Measurements from ENCODE around the gene PAQR4. TPM values are rescaled to one million over a fixed set of nuclear protein-coding genes. Genes with fewer than 3 reads are reported as not detected.

The PAQR4 gene
- total RNA-seq, 5 donors from 2014 or later (not counting 1 experiment from before 2014, with no cell fraction given): 1.9 to 3.3 (median 3.1) TPM

Other genes starting within 250 kb of the PAQR4 start
- gene PRSS27, start 249.1 kb upstream of the PAQR4 start, total RNA-seq: 1 to 10 TPM in 3 of 5 donors, under 1 TPM in 2; 0.70 to 2.0 (median 1.1) TPM
- gene SRRM2, start 216.7 kb upstream of the PAQR4 start, total RNA-seq: 1,000 to 10,000 TPM in 2 of 5 donors, 100 to 1,000 TPM in 3; 784 to 1,343 (median 947) TPM
- 100 to 1,000 TPM in 4 of 5 donors, 10 to 100 TPM in 1; 71.8 to 153 (median 131) TPM for gene ELOB, start 192.1 kb upstream of the PAQR4 start, total RNA-seq
- gene PRSS33, start 181.8 kb upstream of the PAQR4 start, total RNA-seq: not detected
- not detected for gene PRSS41, start 170.9 kb upstream of the PAQR4 start, total RNA-seq
- 1 to 10 TPM in 4 of 5 donors, under 1 TPM in 1; 0.90 to 8.3 (median 3.3) TPM for gene PRSS21, start 152.1 kb upstream of the PAQR4 start, total RNA-seq
- gene ZG16B, start 139.0 kb upstream of the PAQR4 start, total RNA-seq: under 1 TPM in 1 of 5 donors, not detected in 4; 0.43 TPM
- 1 to 10 TPM in 3 of 5 donors, under 1 TPM in 1, not detected in 1; 0.56 to 2.6 (median 1.4) TPM for gene PRSS22, start 111.2 kb upstream of the PAQR4 start, total RNA-seq
- 10 to 100 TPM; 12.1 to 31.4 (median 25.6) TPM for gene FLYWCH2, start 86.1 kb upstream of the PAQR4 start, total RNA-seq
- gene FLYWCH1, start 57.4 kb upstream of the PAQR4 start, total RNA-seq: 100 to 1,000 TPM in 3 of 5 donors, 10 to 100 TPM in 2; 83.0 to 144 (median 106) TPM
- under 1 TPM in 1 of 5 donors, not detected in 4; 0.15 TPM for gene KREMEN2, start 5.1 kb upstream of the PAQR4 start, total RNA-seq
- gene PKMYT1, start 11.1 kb downstream of the PAQR4 start, total RNA-seq: 1 to 10 TPM; 1.3 to 3.1 (median 1.7) TPM
- under 1 TPM in 1 of 5 donors, not detected in 4; 0.16 TPM for gene CLDN9, start 43.6 kb downstream of the PAQR4 start, total RNA-seq
- gene CLDN6, start 48.8 kb downstream of the PAQR4 start, total RNA-seq: 1 to 10 TPM in 1 of 5 donors, under 1 TPM in 2, not detected in 2; 0.30 to 1.1 (median 0.85) TPM
- gene TNFRSF12A, start 51.0 kb downstream of the PAQR4 start, total RNA-seq: 1 to 10 TPM in 4 of 5 donors, under 1 TPM in 1; 0.43 to 3.7 (median 2.5) TPM
- 10 to 100 TPM; 11.4 to 25.9 (median 22.3) TPM for gene HCFC1R1, start 54.6 kb downstream of the PAQR4 start, total RNA-seq
- 10 to 100 TPM; 23.7 to 32.8 (median 31.7) TPM for gene THOC6, start 54.7 kb downstream of the PAQR4 start, total RNA-seq
- under 1 TPM in 3 of 5 donors, not detected in 2; 0.13 to 0.16 (median 0.15) TPM for gene BICDL2, start 67.6 kb downstream of the PAQR4 start, total RNA-seq
- gene MMP25, start 77.2 kb downstream of the PAQR4 start, total RNA-seq: 1 to 10 TPM; 1.6 to 9.6 (median 4.1) TPM
- 1,000 to 10,000 TPM in 2 of 5 donors, 100 to 1,000 TPM in 3; 736 to 1,200 (median 999) TPM for gene IL32, start 96.3 kb downstream of the PAQR4 start, total RNA-seq
- gene ZSCAN10, start 129.9 kb downstream of the PAQR4 start, total RNA-seq: under 1 TPM in 4 of 5 donors, not detected in 1; 0.19 to 0.64 (median 0.39) TPM
- under 1 TPM in 1 of 5 donors, not detected in 4; 0.38 TPM for gene ZNF205, start 143.2 kb downstream of the PAQR4 start, total RNA-seq
- 10 to 100 TPM in 3 of 5 donors, 1 to 10 TPM in 2; 3.1 to 16.9 (median 12.8) TPM for gene ZNF213, start 165.7 kb downstream of the PAQR4 start, total RNA-seq
- not detected for gene OR1F1, start 218.9 kb downstream of the PAQR4 start, total RNA-seq